ENCODE data around the gene MOB3A.

The MOB3A gene

DNA sequence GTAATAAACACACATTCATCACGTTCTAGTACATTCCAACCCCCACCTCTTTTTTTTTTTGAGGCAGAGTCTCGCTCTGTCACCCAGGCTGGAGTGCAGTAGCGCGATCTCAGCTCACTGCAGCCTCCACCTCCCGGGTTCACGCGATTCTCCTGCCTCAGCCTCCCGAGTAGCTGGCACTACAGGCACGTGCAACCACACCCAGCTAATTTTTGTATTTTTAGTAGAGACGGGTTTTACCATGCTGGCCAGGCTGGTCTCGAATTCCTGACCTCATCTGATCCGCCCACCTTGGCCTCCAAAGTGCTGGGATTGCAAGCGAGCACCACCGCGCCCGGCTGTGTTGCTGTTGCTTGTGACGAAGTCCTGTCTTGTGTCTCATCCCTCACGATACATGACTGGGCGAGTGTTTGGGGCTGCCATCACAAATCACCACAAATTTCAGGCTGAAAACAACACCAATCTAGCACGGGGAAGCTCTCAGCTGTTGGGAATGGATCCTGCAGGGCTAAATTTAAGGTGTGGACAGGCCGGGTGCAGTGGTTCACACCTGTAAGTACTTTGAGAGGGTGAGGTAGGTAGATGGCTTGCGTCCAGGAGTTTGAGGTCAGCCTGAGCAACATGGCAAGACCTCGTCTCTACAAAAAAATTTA is 15.7 kb downstream of the MOB3A start:
- no peak for FAIRE-seq

DNA sequence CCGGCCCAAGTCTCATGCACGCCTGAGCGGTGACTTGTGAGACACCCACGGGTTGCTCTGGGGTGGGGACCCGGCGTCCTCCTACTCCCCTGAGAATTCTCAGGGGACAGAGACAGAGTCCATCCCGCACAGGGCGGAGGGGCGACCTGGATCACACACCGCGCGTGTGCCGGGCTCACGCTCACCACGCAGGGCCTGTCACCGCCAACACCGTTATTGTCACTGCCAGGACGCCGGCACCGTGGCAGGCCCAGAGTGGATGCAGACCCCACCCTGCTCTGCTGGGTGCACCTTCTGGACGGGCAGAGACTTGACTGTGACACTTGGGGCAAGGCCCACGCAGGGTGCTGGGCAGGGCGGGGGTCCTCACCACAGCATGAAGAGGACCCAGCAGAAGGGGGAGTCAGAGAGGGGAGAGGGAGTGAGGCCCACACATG is 16.2 kb downstream of the MOB3A start:
- FAIRE-seq = no peak

DNA sequence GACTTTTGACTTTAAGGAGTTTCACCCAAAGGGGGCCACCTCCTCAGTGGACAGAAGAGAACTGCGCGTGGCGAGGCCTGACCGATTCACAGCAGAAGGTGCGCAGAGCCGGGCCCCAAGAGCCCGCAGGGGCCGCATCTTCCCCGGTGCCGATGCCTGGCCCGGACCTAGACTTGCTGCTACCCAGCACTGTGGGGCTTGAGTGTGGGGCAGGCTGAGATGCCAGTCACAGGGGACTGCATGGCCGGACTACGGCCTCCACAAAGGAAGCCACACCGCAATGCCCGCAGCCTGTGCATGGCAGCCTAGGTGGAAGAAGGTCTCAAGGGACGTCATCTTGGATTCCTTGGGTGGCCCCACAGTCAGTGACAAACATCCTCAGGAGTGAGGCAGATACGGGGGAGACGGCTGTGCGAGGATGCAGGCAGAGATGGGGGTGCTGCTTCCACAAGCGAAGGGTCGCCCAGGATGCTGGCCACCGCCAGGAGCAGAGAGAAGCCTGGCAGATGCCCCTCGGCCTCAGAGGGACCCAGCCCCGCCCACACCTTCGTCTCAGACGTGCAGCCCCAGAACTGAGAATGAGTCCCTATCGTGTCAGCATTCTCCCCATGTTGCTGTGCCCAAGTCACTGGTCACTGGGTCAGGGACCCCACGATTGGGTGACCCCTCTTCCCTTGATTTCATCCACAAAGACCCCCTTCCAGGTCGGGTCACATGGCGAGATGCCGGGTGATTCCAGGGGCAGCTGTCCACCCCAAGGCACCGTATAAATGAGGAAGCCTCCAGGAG is 16.9 kb downstream of the MOB3A start:
- FAIRE-seq = no peak

DNA sequence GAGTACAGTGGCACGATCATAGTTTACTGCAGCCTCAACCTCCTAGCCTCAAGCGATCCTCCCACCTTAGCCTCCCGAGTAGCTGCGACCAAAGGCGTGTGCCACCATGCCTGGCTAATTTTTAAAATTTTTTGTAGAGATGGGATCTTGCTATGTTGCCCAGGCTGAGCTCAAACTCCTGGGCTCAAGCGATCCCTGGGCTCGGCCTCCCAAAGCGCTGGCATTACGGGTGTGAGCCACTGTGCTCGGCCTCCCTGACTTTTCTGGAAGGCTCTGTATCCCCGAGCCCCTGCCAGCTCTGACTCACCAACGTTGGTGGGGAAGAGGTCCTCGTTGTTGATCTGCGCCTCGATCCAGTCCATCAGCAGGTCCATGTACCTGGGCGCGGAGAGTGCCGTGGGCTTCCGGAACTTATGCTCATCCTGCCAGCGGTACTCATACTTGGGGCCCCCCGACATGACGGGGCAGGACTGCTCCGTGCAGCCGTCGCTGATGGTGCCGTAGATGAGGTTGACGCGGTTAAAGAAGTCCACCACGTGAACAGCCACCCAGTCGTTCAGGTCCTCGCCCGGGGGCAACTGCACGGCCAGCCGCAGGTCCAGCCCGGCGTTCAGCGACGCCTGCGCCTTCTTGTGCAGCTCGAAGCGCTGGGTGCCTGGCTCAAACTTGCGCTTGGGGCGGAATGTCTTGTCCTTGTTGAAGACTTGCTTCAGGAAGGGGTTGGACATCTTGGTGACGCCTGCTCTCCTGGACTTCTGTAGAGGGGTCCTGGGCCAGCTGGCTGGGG is 18.1 kb downstream of the MOB3A start:
- no peak for FAIRE-seq

DNA sequence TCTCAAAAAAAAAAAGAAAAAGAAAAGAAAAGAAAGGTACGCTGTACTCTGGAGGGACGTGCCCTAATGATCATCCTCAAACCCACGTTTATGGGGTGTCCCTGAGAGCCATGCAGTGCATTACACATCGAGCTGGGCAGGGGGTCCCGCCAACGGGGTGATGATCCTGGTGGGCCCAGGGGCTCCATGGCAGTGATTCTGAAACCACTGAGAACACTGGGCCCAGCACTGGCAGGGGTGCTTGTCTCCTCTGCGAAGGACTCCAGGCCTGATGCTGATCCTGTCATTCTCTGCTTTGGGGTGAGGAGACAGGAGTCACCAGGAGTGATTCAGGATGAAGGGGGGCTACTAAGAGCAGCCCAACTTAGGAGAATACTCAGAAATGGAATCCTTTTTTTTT is 18.7 kb downstream of the MOB3A start:
- FAIRE-seq = no peak

DNA sequence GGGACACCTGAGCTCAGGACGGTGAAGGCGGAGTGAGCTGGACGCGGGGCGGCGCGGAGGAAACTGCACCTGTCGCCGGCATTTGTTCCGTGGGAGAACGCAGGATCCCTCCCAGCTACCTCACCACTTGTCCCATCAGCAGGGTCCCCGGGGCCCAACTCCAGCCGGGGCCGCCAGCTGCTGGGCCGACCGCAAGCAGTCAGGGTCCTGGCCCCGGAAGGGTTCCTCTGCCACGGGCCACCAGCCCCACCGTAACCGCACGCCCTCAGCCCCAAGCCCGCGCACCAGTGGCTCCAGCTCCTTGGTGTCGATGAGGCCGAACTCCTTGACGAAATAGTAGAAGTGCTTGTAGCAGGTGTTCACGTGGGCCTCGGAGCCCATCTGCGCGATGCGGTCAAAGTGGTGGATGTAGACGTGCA is 19.6 kb downstream of the MOB3A start:
- no peak for FAIRE-seq

- FAIRE-seq = no peak
Measured at GRCh38 chr19:2072757-2073551, 23.2 kb downstream of the MOB3A start.

- FAIRE-seq = no peak
Measured at GRCh38 chr19:2070986-2071673, 25.0 kb downstream of the MOB3A start.

GRCh38 chr19:2070436-2070827 is 25.7 kb downstream of the MOB3A start:
- FAIRE-seq = no peak

DNA sequence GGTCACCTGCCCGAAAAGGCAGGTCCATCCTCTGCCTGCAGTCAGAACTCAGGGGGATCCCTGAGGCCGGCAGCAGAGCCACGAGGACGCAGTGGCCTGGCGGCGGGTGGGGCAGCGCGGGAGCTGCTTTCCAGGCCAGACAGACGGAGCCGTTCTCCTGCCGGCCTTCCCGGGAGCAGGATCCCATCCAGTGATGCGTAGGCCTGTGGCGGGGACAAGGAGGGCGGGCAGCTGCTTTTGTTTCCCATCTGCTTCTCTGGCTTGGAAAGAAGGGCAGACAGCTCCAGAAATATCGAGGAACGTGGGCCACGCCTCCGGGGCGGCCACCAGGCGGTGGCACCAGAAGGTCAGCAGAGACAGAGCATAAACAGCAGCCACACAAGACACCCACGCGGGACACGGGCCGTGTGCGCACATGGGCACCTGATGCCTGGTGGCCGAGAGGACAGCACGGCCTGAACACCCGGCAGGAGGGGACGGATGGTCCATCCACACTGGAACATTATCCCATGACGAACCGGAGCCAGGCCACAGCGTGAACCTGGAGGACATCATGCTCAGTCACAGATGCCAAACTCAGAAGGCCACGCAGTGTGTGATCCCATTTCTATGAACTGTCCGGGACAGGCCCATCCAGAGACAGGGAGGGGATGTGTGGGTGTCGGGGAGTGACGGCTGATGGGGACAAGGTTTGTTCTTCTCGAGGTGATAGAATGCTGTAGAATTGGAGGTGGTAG is 31.2 kb downstream of the MOB3A start:
- FAIRE-seq = no peak

DNA sequence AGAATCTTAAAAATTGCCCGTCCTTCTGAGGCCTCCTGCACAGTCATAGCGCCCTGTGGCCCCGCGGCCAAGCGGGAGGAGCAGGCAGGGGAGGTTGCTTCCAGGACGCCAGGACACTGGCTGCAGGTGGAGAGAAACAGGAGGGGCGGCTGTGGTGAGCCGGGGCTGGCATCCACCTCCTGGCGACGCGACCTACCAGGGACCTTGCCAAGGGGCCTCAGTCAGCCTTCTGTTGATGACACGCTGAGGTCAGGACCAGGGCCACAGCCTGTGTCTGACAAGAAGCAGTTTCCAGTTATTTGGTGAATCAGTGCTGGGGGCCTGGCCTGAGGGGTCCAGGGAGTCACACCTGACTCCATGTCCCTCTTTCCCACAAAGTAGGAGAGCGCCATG is 31.7 kb downstream of the MOB3A start:
- no peak for FAIRE-seq

GRCh38 chr19:2063824-2064223 is 32.3 kb downstream of the MOB3A start:
- FAIRE-seq = no peak

- FAIRE-seq = no peak
Measured at GRCh38 chr19:2062770-2063169, 33.4 kb downstream of the MOB3A start.

GRCh38 chr19:2062389-2062729 is 33.8 kb downstream of the MOB3A start:
- FAIRE-seq = no peak

- no peak for FAIRE-seq
Measured at GRCh38 chr19:2061495-2062388, 34.4 kb downstream of the MOB3A start.

DNA sequence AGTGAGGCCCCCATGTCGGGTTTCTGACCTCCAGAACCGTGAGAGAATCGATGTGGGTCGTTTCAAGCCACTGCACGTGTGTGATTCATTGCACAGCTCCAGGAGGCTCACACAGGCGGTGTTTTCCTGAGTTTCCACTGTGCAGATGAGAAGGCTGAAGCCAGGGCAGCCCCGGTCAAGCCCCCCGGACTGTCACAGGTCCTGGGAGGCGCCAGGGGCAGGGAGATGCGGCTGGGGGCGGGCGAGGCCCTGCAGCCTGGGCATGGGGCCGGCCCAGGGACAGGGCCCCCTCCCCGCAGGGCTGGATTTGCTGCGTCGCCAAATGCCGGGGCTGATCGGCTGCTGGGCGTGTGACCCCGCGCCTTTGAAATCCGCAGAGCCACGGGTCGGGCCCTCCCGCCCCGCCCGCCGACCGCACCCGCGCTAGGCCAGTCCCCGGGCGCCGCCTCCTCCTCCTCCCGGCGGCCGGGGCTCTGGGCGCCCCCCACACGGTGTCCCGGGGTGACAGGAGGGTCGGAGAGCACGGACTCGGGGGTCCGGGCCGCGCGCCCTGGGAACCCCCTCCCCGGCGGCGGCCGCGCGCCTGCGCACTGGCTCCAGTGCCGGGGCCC is 35.1 kb downstream of the MOB3A start:
- FAIRE-seq = no peak

DNA sequence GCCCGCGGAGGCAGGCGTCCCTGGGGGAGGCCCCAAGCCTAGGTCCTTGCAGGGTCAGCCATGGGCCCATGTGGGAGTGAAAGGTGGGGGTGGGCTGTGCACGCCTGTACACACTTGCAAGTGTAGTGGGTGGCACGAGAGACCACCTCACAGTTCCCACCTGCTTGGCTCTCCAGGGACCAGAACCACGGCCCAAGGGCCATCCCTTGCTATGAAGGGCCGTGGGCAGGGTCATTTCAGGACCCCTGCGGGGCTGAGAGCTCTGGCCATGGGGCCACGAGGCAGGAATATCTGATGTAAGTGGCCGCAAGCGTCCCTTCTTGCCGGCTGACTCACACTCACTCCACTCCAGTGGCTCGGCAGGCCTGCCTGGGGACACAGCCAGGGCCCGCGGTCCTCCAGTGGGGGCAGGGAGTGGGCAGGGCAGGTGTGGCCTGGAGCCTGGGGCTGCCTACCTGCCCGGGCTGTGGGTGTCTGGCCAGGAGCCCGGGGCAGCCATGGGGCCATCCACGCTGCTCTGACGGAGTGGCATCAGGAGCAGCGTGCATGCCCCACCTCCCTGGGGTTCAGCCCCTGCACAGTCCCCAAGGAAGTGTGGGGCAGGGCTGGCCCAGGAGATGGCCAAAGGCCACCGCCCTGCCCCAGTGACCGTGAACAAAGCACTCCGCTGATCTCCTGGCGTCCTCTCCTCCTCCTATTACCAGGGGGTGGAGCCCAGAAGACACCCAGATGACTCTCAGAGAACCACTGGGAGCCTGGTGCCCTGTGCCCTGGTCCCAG is 36.5 kb downstream of the MOB3A start:
- FAIRE-seq = no peak

GRCh38 chr19:2058570-2059421 is 37.3 kb downstream of the MOB3A start:
- FAIRE-seq = no peak
